22Rv1 (cell line): ENCODE measurements around the gene STAT5B.

ENCODE experiments used
- ZFX ChIP-seq: fragments of 450-650 bp; IDR thresholded peaks from 2 replicates; pipeline ENCODE4 v1.6.1; 2017; ENCODE audit warnings: antibody characterized with exemption, borderline replicate concordance
- TF ChIP-seq, protein P1 (sequence below): fragments of 450-650 bp; IDR thresholded peaks from 2 replicates; pipeline ENCODE4 v1.5.1; 2017; ENCODE audit warnings: mild to moderate bottlenecking

DNA sequence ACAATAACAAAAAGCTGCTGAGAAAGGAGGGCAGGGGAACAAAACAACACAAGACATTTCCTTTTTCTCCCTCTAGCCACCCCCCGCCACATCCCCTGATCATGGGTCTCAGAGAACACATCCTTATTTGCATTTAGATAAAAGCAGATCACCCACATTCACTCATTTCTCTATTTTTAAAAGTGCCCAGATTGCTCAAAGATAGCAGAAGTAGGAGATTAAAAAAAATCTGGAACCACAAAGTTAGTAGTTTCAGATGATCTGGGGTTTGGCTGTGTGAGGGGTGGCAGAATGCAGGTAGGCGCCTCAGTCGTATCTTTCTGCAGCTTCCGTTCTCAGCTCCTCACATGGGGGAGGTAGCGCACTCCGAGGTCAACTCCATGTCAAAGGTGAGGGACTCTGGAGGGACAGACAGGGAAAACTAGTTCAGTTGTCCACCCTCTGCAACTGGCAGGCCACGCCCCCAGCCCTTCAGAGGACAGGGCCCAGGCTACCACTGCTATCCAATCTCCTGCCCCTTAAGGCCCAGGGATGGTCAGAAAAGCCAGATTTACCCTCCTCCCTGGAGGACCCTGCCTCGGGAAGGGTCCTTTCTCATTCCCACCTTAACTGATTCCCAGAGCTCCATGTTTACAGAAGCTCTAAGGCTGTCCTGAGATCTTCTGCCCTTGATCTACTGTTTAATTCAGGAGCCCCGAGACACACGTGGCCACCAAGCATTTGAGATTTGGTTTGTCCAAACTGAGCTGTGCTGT, 39.4 kb upstream of the STAT5B start:
- TF ChIP-seq, protein P1, sequence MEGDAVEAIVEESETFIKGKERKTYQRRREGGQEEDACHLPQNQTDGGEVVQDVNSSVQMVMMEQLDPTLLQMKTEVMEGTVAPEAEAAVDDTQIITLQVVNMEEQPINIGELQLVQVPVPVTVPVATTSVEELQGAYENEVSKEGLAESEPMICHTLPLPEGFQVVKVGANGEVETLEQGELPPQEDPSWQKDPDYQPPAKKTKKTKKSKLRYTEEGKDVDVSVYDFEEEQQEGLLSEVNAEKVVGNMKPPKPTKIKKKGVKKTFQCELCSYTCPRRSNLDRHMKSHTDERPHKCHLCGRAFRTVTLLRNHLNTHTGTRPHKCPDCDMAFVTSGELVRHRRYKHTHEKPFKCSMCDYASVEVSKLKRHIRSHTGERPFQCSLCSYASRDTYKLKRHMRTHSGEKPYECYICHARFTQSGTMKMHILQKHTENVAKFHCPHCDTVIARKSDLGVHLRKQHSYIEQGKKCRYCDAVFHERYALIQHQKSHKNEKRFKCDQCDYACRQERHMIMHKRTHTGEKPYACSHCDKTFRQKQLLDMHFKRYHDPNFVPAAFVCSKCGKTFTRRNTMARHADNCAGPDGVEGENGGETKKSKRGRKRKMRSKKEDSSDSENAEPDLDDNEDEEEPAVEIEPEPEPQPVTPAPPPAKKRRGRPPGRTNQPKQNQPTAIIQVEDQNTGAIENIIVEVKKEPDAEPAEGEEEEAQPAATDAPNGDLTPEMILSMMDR: no peak
- no peak for TF ChIP-seq ZFX
